Stimulated activated CD8-positive, alpha-beta memory T cell treated with anti-CD3 and anti-CD28 coated beads, Interleukin-12 subunit alpha, Interleukin-12 subunit beta, amount 100 ng/mL, for 24 hours (primary cell): ENCODE data around the gene OR10A6.

Source experiments
- DNase-seq: peaks from one replicate; pipeline ENCODE4 v3.0.0-alpha.2; 2020; ENCODE audit errors: extremely low read depth

Gene OR10A6

GRCh38 chr11:7909585-7910285, 21.3 kb downstream of the OR10A6 start:
- no peak for DNase-seq

DNA sequence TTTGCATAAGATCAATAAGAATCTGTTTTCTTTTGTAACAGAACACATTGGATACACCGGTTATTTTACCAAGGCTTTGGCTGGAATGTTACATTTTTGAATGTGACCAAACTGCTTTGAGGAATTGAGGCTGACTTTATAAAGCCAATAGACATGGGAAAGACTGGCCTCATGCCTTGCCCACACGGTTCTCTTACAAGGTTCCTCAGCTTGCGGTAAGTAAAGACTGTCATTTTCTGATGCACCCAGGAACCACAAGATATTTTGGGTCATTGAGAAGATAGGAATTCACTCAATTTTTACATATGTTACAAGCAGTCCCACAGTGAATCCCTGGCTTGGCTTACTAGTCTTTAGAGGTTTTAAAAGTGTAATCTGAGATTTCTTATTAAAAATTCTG, 23.9 kb downstream of the OR10A6 start:
- DNase-seq, result no peak

GRCh38 chr11:7906481-7906880, 24.6 kb downstream of the OR10A6 start:
- DNase-seq, result no peak

GRCh38 chr11:7905961-7906429, 25.1 kb downstream of the OR10A6 start:
- DNase-seq, result no peak

DNA sequence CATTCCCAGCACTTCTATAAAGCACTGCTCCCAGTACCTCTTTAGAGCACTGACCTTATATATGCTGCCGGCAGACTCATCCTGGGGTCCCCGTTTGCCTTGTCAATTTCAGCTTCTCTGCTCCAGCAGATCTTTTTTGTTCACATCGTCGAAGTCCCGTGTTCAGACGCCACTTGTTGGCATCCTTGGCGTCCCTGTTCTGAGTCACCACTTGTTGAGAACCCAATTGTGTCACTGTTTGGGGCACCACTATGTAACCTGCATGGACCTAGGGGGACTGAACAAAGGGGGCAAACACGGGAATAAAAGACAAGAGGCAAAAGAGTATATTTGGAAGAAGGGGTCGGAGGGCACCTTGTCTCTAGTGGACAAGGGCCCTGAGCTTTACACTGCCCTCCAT, 25.5 kb downstream of the OR10A6 start:
- no peak for DNase-seq

DNA sequence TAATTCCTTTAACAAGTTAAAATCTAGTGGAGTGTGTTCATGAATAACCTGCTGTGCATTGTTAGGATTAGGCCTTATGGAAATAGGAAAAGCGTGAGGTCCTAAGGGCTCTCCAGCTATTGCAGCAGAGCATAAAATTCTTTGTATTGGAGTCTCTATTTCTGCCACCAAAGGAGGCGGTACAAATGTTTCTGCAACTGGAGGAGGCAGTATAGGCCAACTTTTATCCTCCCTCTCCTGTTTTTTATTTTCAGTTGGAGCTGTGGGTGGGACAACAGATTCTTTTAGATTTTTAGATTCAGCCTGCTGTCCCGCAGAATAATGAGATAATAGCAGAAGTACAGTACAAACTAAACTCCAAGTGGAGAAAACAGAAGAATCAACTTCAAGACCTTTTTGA, 26.2 kb downstream of the OR10A6 start:
- DNase-seq, result no peak

GRCh38 chr11:7903940-7904339, 27.1 kb downstream of the OR10A6 start:
- no peak for DNase-seq

DNA sequence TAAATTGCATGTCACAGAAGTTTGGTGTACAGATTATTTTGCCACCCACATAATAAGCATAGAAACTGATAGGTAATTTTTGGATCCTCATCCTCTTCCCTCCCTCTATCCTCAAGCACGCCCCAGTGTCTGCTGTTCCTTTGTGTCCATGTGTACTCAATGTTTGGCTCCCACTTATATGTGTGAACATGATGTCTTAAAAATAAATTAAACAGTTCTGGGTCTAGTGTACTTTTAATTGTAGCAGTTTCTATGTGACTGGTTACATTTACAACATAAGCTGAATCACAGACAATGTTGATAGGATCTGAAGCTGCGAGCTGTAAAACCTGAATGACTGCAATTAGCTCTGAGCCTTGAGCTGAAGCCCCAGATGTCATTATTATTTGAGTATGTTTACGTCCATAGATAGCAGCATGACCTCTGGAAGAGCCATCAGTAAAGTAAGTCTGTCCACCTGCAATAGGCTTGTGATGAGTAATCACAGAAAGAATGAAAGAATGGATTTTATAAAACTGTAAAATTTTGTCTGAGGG, 29.7 kb downstream of the OR10A6 start:
- DNase-seq, result no peak

- no peak for DNase-seq
These were observed 30.4 kb downstream of the OR10A6 start for GRCh38 chr11:7900686-7901085.

GRCh38 chr11:7899418-7899817, 31.6 kb downstream of the OR10A6 start:
- DNase-seq, result no peak

DNA sequence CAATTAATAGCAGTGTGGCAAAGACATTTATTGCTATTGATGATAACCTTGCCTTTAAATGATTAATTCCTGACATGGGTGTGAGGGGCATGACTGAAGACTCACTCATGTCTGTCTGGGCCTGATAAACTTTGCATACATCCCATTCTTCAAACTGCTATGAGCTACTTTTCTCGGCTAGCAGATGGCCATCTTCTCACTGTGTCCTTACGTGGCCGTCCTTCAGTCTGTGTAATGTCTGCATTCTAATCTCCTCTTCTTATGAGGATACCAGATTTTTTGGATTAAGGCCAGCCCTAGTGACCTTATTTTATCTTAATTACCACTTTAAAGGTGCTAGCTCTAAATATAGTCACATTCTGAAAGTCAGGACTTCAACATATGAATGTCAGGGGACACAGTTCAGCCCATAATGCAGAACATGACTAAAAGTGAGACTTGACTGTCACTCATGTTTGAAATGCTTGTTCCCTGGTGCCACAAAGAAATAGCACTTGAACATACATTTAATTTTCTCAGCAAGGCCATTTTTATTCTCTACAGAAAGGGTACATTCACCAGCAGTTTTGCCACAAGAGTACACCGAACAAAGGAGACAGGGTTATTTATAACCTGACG, 32.3 kb downstream of the OR10A6 start:
- DNase-seq, result no peak

- no peak for DNase-seq
These were observed 34.9 kb downstream of the OR10A6 start for GRCh38 chr11:7896009-7896785.

DNA sequence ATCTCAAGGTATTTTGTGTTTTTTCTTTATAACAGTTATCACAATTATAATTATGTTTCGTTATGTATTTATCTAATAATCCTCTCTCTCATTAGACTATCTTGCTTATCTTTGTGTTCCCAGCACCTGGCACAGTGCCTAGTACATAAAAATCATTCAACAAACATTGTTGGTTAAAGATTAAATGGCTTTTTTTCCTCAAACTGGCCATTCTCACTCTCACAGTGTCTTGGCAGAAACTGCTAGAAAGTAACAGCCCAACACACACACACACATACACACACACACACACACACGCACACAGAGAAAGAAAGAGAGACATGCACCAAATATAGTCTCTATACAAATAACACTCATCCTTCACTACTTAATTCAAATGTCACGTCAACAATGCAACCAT, 36.8 kb downstream of the OR10A6 start:
- DNase-seq, result no peak

DNA sequence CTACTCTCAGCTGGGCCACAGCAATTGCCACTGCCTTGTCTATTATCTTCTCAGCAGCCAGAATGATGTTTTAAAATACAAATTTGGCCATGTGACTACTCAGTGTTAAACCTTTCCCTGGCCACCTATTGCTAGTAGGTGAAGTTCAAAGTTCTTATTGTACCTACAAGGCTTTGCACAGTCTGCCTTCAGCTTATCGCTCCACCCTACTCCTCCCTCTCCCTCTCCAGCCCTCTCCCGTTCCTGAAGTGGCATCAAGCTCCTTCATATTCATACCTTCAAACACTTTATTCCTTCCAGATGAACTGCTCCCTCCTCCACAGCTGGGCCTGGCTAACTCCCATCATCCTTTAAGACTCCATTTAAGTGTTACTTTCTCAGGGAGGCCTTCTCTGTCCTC, 37.3 kb downstream of the OR10A6 start:
- no peak for DNase-seq

GRCh38 chr11:7892840-7893254, 38.2 kb downstream of the OR10A6 start:
- DNase-seq, result no peak

DNA sequence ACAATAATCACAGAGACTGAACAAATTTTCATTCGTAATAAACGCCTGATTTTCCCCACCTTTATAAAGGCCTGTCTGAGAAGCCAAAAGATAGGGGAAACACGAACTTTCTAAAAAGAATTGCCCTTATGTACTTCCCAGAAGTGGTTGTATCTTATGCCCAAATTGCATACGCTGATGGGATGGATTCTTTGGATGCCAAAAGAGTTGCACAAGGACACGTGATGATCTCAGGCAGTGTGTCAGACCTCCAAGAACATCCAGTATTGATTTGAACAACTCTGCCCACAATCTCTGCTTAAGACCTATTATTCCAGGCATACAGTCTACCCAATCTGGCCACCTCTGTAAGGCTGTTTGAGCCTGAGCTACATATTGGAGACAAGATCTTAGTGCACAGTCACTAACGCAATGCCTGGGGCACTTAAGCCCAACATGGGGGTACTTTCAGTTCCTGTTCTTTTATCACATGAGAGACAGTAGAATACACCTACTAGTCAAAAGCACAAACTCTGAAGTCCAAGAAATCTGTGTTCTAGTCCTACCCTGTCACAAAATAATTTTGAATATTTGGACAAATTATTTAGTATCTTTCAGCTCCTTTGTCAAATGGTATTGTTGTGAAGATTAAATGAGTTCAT, 38.9 kb downstream of the OR10A6 start:
- DNase-seq, result no peak

DNA sequence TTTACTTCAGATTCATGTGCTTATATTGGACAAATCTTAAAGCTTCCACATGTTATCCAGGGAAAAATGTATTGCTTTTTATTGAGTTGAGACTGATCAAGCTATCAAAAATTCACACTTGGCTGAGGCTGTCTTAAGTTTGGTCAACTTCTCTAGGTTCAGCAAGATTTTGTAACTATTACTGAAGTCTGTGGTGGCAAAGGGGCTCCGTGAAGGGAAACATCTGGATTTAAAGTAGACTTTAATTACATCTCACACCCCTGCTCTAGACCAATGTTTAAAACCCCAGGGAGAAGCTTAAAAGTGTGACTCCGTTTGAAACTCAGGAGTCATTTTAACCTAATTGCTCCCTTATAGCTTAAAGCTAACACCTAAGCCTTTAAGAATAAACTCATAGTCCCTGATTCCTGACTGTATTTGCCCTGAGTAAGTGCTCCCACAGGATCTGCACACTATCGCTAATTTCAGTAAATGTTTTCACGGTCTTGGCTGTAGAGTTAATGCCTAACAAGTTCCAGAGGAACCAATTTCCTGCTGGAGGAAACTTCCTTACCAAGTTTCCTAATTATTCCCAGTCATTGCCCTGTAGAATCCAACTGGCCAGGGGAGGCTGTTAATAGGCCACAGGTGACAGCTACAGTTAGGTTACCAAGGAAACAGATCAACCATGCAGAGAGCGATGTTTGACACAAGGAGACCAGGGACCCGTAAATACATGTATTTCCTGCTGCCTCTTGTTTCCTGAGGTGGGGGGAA, 40.5 kb downstream of the OR10A6 start:
- no peak for DNase-seq

GRCh38 chr11:7889985-7890384, 41.1 kb downstream of the OR10A6 start:
- DNase-seq, result no peak

DNA sequence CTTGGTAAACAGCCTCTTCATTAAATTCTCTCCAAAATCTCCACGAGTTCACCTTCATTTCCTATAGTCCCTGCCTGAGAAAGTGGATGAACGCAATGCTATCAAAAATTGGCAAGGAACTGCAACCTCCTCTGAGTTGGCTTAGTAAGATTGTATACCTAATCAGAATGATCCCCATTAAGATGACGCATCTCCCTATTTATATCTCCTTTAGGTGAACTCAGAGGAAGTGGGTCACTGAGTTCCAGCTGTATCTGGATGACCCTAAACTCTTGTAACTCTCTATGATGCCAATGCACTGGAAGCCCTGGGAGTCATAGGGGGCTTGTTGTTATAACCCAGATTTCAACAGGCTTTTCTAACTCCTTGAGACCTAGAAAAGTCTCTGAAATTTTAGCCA, 48.2 kb downstream of the OR10A6 start:
- no peak for DNase-seq
